ENCODE measurements around the gene C1QTNF4.
"Not testable (repeated sequence)": the region's sequence is repeated elsewhere in the genome, so short reads cannot be mapped to it uniquely, and the experiment has no call there.

C1QTNF4 gene

GRCh38 chr11:47558695-47559094 is 35.5 kb downstream of the C1QTNF4 start:
- Histone ChIP-seq H3K4me3 (ENCODE audit: low read depth, low read length) (no peak overlapping the region), H3K27ac (no peak overlapping the region), H3K27me3 (ENCODE audit: insufficient read depth, low read depth, severe bottlenecking) (no peaks in the 10 kb centered on the region), H3K36me3 (no peaks in the 10 kb centered on the region), H3K9me3 (ENCODE audit: severe bottlenecking) (no peaks in the 10 kb centered on the region)
- DNase-seq = no peak
- TF ChIP-seq, protein P1, sequence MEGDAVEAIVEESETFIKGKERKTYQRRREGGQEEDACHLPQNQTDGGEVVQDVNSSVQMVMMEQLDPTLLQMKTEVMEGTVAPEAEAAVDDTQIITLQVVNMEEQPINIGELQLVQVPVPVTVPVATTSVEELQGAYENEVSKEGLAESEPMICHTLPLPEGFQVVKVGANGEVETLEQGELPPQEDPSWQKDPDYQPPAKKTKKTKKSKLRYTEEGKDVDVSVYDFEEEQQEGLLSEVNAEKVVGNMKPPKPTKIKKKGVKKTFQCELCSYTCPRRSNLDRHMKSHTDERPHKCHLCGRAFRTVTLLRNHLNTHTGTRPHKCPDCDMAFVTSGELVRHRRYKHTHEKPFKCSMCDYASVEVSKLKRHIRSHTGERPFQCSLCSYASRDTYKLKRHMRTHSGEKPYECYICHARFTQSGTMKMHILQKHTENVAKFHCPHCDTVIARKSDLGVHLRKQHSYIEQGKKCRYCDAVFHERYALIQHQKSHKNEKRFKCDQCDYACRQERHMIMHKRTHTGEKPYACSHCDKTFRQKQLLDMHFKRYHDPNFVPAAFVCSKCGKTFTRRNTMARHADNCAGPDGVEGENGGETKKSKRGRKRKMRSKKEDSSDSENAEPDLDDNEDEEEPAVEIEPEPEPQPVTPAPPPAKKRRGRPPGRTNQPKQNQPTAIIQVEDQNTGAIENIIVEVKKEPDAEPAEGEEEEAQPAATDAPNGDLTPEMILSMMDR (IDR thresholded peaks at IDR 0.05; ENCODE audit: low read depth, low read length) = no peak

DNA sequence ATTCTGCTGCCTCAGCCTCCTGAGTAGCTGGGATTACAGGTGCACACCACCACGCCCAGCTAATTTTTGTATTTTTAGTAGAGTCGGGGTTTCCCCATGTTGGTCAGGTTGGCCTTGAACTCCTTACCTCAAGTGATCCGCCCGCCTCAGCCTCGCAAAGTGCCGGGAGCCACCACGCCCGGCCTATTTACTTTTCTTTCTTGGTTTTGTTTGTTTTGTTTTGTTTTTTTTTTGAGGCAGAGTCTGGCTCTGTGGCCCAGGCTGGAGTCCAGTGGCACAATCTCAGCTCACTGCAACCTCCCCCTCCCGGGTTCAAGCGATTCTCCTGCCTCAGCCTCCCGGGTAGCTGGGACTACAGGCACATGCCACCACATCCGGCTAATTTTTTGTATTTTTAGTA is 37.2 kb downstream of the C1QTNF4 start:
- H3K27ac ChIP-seq; H3K9me3 ChIP-seq (ENCODE audit: severe bottlenecking); H3K4me3 ChIP-seq (ENCODE audit: low read depth, low read length); H3K27me3 ChIP-seq (ENCODE audit: insufficient read depth, low read depth, severe bottlenecking); H3K36me3 ChIP-seq; DNase-seq: not testable (repeated sequence)

DNA sequence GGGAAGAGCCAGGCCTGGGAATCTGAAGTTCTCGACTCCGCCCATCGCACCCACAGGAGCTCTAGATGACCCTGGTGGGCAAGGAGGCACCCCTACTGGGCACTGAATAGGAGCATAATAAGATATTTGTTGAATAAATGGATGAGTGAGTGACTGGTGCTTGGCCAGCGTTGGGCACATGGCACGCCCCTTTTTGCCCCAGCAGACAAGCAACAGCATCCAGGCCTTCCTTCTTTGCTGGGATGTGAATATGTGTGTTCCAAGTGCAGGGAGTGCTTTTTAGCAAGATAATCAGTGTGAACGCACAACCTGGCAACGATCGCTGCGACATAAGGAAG is 40.8 kb downstream of the C1QTNF4 start:
- no peaks in the 10 kb centered on the region for H3K27me3 ChIP-seq (ENCODE audit: insufficient read depth, low read depth, severe bottlenecking)
- peak overlapping the region; percentile 71 for H3K27ac ChIP-seq
- H3K36me3 ChIP-seq = peaks cover 24% of the 10 kb centered on the region
- no peak for DNase-seq
- TF ChIP-seq, protein P1 (IDR thresholded peaks at IDR 0.05; ENCODE audit: low read depth, low read length) = no peak
- H3K4me3 ChIP-seq (ENCODE audit: low read depth, low read length) = peak overlapping the region; percentile 32
- H3K9me3 ChIP-seq (ENCODE audit: severe bottlenecking) = no peaks in the 10 kb centered on the region

- peak within 1 kb of the TSS; percentile 86 for H3K27ac ChIP-seq
- peak; percentile 92 for DNase-seq
- no peaks in the 10 kb centered on the region for H3K27me3 ChIP-seq (ENCODE audit: insufficient read depth, low read depth, severe bottlenecking)
- peak within 1 kb of the TSS; percentile 98 for H3K4me3 ChIP-seq (ENCODE audit: low read depth, low read length)
- TF ChIP-seq, protein P1 (IDR thresholded peaks at IDR 0.05; ENCODE audit: low read depth, low read length) = peak; percentile 85
- H3K9me3 ChIP-seq (ENCODE audit: severe bottlenecking) = no peaks in the 10 kb centered on the region
- H3K36me3 ChIP-seq = peaks cover 24% of the 10 kb centered on the region
These were observed 41.4 kb downstream of the C1QTNF4 start, which contains the start of gene CELF1 for GRCh38 chr11:47552566-47553405. TSS of gene CELF1 (minus strand) at chr11:47553132. CDS start at chr11:47499523, 53,609 bp downstream.

DNA sequence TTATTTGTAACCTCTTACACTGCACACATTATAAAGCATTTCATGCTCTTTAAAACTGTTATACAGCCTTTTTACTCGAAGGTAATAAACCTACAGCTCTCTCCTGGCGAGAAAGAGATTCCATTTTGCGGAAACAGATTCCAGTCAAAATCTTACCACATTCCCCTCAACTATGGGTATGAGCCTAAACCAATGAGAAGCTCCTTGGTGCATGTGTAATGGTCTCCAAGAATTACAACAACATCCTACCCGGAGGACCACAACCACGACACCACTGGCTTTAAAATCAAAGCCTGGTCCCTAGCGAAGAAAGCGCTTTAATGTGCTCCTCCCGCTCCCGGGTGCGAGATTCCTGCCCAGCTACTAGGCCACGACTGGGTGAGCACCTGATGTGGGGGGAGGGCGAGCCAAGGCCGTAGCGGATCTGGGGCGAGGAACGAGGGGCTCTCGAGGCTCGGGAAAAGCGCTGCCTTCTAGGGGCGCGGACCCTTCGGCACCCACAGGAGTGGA is 42.1 kb downstream of the C1QTNF4 start:
- Histone ChIP-seq H3K27me3 (ENCODE audit: insufficient read depth, low read depth, severe bottlenecking) (no peaks in the 10 kb centered on the region), H3K9me3 (ENCODE audit: severe bottlenecking) (no peaks in the 10 kb centered on the region), H3K27ac (peak overlapping the region; percentile 86), H3K4me3 (ENCODE audit: low read depth, low read length) (peak overlapping the region; percentile 98), H3K36me3 (peaks cover 24% of the 10 kb centered on the region)
- TF ChIP-seq, protein P1 (IDR thresholded peaks at IDR 0.05; ENCODE audit: low read depth, low read length) = no peak
- peak; percentile 48 for DNase-seq

DNA sequence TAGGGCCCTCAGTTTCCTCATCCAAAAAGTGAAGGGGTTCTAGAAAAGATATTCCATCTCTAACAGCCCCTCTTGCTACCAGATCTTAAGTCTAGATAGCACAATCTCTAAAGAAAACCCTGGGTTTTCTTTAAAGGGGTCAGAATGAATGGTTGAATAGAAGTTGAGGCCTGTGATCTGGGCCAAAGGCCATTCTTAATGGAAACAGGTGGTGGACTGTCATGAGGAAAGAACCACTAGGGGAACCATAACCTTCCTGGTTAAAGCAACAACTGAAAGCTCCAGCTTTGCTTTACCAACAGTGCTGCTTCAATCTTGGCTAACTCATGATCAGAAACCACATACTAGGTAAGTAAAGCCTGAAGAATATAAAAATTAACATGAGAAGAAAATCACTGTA is 43.1 kb downstream of the C1QTNF4 start:
- H3K27ac ChIP-seq = no peak overlapping the region
- H3K36me3 ChIP-seq = peaks cover 29% of the 10 kb centered on the region
- H3K4me3 ChIP-seq (ENCODE audit: low read depth, low read length) = no peak overlapping the region
- H3K9me3 ChIP-seq (ENCODE audit: severe bottlenecking) = no peaks in the 10 kb centered on the region
- TF ChIP-seq, protein P1 (IDR thresholded peaks at IDR 0.05; ENCODE audit: low read depth, low read length) = peak; percentile 52
- no peaks in the 10 kb centered on the region for H3K27me3 ChIP-seq (ENCODE audit: insufficient read depth, low read depth, severe bottlenecking)
- DNase-seq = no peak

Data from WERI-Rb-1 (cell line).